AML-193 (cell line): Measurements from ENCODE around the gene RASEF.

ENCODE experiments used
- DNase-seq, 2 experiments: peaks; one replicate each; lab custom pipeline; 2025; lab: John Stamatoyannopoulos, UW

Gene RASEF

GRCh38 chr9:83012922-83013838 is 49.8 kb downstream of the RASEF start:
- DNase-seq = no peak

DNA sequence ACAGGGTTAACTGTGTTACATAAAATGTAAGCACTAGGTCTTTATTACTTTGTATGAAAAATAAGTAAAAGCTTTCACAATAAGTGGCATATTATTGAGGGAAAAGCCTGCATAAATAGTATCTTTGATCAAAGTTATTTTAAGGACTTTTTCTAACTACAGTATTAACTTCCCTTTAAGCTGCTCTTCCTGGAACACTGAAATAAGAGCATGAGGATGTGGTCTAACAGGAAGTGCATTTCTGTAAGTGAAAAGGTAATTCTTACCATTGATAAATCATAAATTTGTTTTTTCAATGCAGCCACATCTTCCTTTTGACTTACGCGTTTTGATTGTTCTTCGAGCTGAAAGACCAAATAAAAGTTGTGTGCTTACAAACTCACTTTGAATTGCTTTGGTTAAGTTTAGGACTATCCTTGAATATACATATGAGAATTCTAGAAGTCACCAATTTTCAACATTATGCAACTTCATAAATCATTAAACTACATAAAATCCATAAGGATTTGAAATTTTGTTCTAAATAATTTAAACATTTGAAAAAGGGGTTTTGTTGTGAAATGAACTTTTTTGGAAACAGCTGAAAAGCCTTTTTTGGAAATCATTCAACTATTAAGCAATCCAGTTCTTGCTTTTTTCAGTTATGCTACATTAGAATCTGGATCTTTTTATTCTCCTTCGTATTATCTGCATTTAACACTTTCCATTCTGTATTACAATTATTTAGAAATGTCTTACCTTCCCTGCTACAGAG is 50.6 kb downstream of the RASEF start:
- no peak for DNase-seq

GRCh38 chr9:83011611-83012010 is 51.3 kb downstream of the RASEF start:
- no peak for DNase-seq

DNA sequence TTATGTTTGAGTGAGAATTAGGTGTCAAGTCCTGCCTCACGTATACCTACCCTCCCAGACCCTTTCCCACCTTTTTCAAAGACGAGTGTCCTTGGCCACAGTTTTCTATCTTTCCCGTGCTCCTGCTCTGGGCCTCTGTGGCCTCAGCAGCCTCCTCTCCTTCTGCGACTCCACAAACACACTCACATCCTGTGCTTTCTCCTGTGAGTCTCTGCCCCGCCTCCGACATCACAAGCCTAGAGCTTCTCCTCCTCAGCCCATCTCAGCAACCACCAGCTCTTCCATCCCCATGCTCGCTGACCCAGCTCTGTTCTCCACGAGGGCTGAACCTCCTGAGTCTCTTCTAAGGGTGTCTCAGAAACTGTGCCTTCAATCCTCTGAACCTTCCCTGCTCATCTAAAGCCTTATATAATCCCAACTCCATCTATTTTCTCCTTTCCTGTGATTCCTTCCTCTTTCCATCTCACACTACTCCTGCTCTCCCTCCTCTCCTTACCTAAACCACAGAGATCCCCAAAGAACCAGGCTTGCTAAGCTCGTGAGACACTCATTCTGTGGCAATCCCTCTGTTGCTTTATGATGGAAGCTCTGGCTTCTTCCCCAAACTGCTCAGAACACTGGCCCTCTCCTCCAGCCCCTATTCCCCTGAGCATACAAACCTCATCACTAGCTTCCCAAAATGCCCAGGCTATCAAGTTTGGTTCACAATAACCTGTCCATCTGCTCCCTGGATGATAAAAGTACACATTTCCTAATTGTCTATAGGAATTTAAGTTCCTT is 55.2 kb downstream of the RASEF start:
- DNase-seq = no peak

DNA sequence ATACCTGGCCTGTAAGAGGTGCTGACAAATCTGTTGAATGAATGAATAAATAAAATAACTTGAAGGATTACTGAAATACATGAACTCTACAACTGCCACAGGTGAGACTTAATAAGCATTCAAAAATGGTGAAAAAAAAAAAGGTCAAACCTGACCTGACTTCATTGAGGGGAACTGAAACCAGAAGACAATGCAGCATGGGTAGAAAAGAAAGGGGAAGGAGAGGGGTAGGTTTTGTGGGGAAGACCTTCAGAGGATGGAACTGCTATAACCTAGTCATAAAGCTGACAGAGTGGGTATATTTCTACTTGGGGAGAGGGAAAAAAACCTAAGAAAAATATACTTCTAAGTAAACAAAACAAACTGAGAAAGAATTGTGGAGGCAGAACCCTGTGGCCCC is 56.6 kb downstream of the RASEF start:
- no peak for DNase-seq

GRCh38 chr9:83005963-83006362 is 57.0 kb downstream of the RASEF start:
- no peak for DNase-seq

- DNase-seq = no peak
These were observed 57.6 kb downstream of the RASEF start for GRCh38 chr9:83005361-83005760.

DNA sequence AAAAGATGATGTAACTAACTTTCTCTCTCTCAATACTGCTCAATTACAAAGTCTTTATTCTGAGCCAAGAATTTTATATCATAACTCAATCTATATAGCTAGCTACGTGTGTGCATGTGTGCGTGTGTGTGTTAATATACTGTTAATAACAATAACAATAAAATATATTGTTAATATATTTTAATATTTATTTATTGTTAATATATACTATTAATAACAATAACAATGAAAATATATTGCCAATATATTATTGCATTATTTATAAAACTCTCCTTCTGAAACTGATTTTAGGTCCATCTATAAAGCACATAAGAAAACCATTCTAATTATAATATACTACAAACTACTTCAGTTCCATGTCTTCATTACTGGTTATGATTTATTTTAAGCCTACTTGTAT is 60.6 kb downstream of the RASEF start:
- DNase-seq = no peak

GRCh38 chr9:83000765-83001164 is 62.2 kb downstream of the RASEF start:
- no peak for DNase-seq

DNA sequence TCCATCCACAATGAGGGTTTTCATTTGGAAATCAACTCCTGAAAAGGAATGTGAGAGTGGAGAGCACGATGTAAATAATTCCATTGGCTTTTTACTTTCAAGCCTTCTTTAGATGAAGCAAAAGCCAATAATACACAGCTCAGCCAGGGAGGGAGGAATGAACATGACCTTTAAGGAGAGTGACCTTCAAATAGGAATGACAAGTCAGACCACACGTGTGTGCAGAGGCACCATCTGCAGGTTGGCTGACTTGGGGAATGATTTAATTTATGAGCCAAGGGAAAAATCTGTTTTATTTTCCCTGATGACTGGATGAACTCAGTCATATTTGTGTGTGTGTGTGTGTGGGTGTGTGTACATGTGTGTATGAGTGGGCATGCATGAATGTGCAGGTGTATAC is 64.5 kb downstream of the RASEF start:
- DNase-seq = no peak

GRCh38 chr9:82997476-82998140 is 65.3 kb downstream of the RASEF start:
- DNase-seq = no peak

DNA sequence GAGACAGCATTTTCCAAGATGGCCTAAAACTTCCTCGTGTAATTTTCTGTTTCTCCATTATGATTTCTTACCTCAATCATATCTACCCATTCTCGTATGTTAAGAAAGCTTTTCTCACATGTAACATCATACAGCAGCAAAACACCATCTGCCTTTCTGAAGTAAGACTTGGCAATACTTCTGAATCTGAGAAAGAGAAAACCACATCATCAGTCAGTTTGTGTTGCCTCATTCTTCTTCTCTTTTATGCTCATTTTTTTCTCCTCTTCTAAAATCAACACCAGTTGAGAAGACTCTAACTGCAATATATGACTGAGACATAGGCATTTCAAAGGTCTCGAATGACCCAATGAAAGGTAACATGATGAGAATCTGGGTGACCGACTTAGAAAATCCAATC is 66.0 kb downstream of the RASEF start:
- no peak for DNase-seq

- no peak for DNase-seq
These were observed 68.9 kb downstream of the RASEF start for GRCh38 chr9:82993856-82994605.

- no peak for DNase-seq
These were observed 71.3 kb downstream of the RASEF start for GRCh38 chr9:82991671-82992070.

GRCh38 chr9:82989929-82990328 is 73.0 kb downstream of the RASEF start:
- no peak for DNase-seq

GRCh38 chr9:82988488-82988887 is 74.5 kb downstream of the RASEF start:
- no peak for DNase-seq

- DNase-seq = no peak
These were observed 75.4 kb downstream of the RASEF start for GRCh38 chr9:82987370-82988189.

GRCh38 chr9:82981552-82981951 is 81.4 kb downstream of the RASEF start:
- no peak for DNase-seq

DNA sequence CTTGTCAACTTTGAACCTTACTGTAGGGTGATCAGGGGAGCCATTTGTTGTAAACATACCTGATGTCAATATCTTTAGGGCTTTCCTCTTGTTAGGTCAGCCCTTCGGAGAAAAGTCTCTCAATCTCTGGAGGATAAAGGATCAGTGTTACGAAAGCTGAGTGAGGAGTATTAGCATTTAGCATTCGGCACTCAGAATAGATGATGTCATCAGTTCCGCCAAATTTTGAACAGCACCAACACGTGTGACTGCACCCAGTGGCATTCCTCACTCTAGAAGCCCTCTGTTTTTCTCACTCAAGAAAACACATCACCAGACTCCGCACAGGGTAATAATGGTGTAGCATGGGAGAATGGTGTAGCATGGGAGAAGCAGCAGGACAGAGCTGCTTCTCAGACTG is 87.8 kb downstream of the RASEF start:
- DNase-seq = no peak

DNA sequence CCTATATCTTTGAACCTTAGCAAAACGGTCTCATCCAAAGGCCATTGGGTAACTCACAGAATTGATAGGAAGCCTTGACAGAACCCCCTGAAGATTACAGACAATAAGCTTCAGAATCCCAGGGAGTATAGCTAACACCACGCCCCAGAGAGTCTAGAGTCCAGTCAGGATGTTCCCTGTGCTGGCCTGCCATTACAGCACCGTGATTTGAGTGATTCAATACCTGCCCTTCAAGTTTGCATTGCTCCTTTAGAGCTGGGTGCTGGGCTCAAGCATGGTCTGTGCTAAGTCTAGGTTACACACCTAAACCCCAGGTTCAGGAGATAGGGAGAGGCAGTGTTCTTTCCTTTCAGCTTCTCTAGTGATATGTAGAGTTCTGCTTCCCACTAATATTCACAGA is 90.5 kb downstream of the RASEF start:
- DNase-seq = no peak
